ENCODE data around the gene NSUN7. TPM values are rescaled to one million over a fixed set of nuclear protein-coding genes. Genes with fewer than 3 reads are reported as not detected.

The NSUN7 gene
- polyA plus RNA-seq, 1 donor (not counting 4 experiments of a cell fraction or from before 2014, with no cell fraction given), result 0.03 TPM

GRCh38 chr4:40733752-40734151, 16.0 kb upstream of the NSUN7 start:
- Histone ChIP-seq H3K4me1 (ENCODE audit: control insufficient read depth, extremely low read depth, insufficient read depth, low read length) (no peaks in the 10 kb centered on the region), H3K9me1 (ENCODE audit: control insufficient read depth, extremely low read depth, insufficient read depth, low read length) (no peaks in the 10 kb centered on the region), H3K27ac (ENCODE audit: control insufficient read depth, insufficient read depth, low read length) (no peak overlapping the region), H3K4me2 (ENCODE audit: control insufficient read depth, extremely low read depth, insufficient read depth, low read depth, low read length) (no peak overlapping the region), H3K4me3 (ENCODE audit: control insufficient read depth in 2 of 3, extremely low read depth in 1 of 3, insufficient read depth in 2 of 3, low read depth in 1 of 3, low read length in 3 of 3) (no peak overlapping the region), H3K79me2 (ENCODE audit: control insufficient read depth, insufficient read depth, low read length) (no peaks in the 10 kb centered on the region), H3K9ac (ENCODE audit: control insufficient read depth, extremely low read depth, insufficient read depth, low read length) (no peak overlapping the region), H3K36me3 (ENCODE audit: control insufficient read depth in 2 of 2, extremely low read depth in 1 of 2, insufficient read depth in 2 of 2, low read length in 2 of 2) (no peaks in the 10 kb centered on the region), H3K9me3 (ENCODE audit: control insufficient read depth, low read depth, low read length) (no peaks in the 10 kb centered on the region), H2AFZ (ENCODE audit: control insufficient read depth, low read length) (no peak overlapping the region), H3K27me3 (ENCODE audit: control insufficient read depth, extremely low read depth, insufficient read depth, low read length) (no peaks in the 10 kb centered on the region), H4K20me1 (ENCODE audit: control insufficient read depth, extremely low read depth, insufficient read depth, low read length) (no peaks in the 10 kb centered on the region)
- DNase-seq (ENCODE audit: low read depth, low spot score), result no peak
- FAIRE-seq, result no peak
- TF ChIP-seq EZH2 (IDR thresholded peaks at IDR 0.05; ENCODE audit: low read length) (no peak), CTCF (optimal IDR thresholded peaks at IDR 0.05 in 1 of 3, IDR thresholded peaks at IDR 0.05 in 1 of 3, conservative IDR thresholded peaks at IDR 0.05 in 1 of 3; ENCODE audit: extremely low read depth in 1 of 3, insufficient read depth in 2 of 3, low read length in 3 of 3) (no peak)
- dilution Hi-C loops (cut with MboI; ENCODE audit: extremely low pct_ligation_motif_present, low sequenced_read_pairs), result no loop called here

GRCh38 chr4:40734497-40734896, 15.3 kb upstream of the NSUN7 start:
- H3K9me1 ChIP-seq (ENCODE audit: control insufficient read depth, extremely low read depth, insufficient read depth, low read length), result no peaks in the 10 kb centered on the region
- FAIRE-seq, result no peak
- no peak for TF ChIP-seq EZH2 (IDR thresholded peaks at IDR 0.05; ENCODE audit: low read length)
- TF ChIP-seq CTCF (optimal IDR thresholded peaks at IDR 0.05 in 1 of 3, IDR thresholded peaks at IDR 0.05 in 1 of 3, conservative IDR thresholded peaks at IDR 0.05 in 1 of 3; ENCODE audit: extremely low read depth in 1 of 3, insufficient read depth in 2 of 3, low read length in 3 of 3), result no peak
- H3K79me2 ChIP-seq (ENCODE audit: control insufficient read depth, insufficient read depth, low read length), result no peaks in the 10 kb centered on the region
- no peak for DNase-seq (ENCODE audit: low read depth, low spot score)
- H2AFZ ChIP-seq (ENCODE audit: control insufficient read depth, low read length), result no peak overlapping the region
- H4K20me1 ChIP-seq (ENCODE audit: control insufficient read depth, extremely low read depth, insufficient read depth, low read length), result no peaks in the 10 kb centered on the region
- no peaks in the 10 kb centered on the region for H3K36me3 ChIP-seq (ENCODE audit: control insufficient read depth in 2 of 2, extremely low read depth in 1 of 2, insufficient read depth in 2 of 2, low read length in 2 of 2)
- dilution Hi-C loops (cut with MboI; ENCODE audit: extremely low pct_ligation_motif_present, low sequenced_read_pairs), result no loop called here
- H3K27me3 ChIP-seq (ENCODE audit: control insufficient read depth, extremely low read depth, insufficient read depth, low read length), result no peaks in the 10 kb centered on the region
- H3K4me2 ChIP-seq (ENCODE audit: control insufficient read depth, extremely low read depth, insufficient read depth, low read depth, low read length), result no peak overlapping the region
- no peaks in the 10 kb centered on the region for H3K4me1 ChIP-seq (ENCODE audit: control insufficient read depth, extremely low read depth, insufficient read depth, low read length)
- H3K27ac ChIP-seq (ENCODE audit: control insufficient read depth, insufficient read depth, low read length), result no peak overlapping the region
- H3K9me3 ChIP-seq (ENCODE audit: control insufficient read depth, low read depth, low read length), result no peaks in the 10 kb centered on the region
- H3K9ac ChIP-seq (ENCODE audit: control insufficient read depth, extremely low read depth, insufficient read depth, low read length), result no peak overlapping the region
- no peak overlapping the region for H3K4me3 ChIP-seq (ENCODE audit: control insufficient read depth in 2 of 3, extremely low read depth in 1 of 3, insufficient read depth in 2 of 3, low read depth in 1 of 3, low read length in 3 of 3)

Measured in keratinocyte (primary cell).